HG03025 (cell line): ENCODE data around the gene NLGN1.

Experiments
- ATAC-seq: cut with Tn5 transposase; IDR thresholded peaks from one replicate; pipeline ENCODE4 v1.9.1; 2021; ENCODE audit warnings: mild to moderate bottlenecking, moderate library complexity; ENCODE audit not compliant: unreplicated experiment, low FRiP score

The NLGN1 gene

GRCh38 chr3:174035328-174035886 lies 637.9 kb downstream of the NLGN1 start:
- ATAC-seq: no peak

- ATAC-seq: no peak
Observed at GRCh38 chr3:174046311-174046710, 648.8 kb downstream of the NLGN1 start.

GRCh38 chr3:174049472-174049871 lies 651.9 kb downstream of the NLGN1 start:
- no peak for ATAC-seq

GRCh38 chr3:174051191-174051590 lies 653.6 kb downstream of the NLGN1 start:
- no peak for ATAC-seq

GRCh38 chr3:174058804-174059203 lies 661.3 kb downstream of the NLGN1 start:
- no peak for ATAC-seq

- no peak for ATAC-seq
Observed at GRCh38 chr3:174060431-174060830, 662.9 kb downstream of the NLGN1 start.

- ATAC-seq: no peak
Observed at GRCh38 chr3:174061162-174061561, 663.6 kb downstream of the NLGN1 start.

GRCh38 chr3:174061731-174062130 lies 664.2 kb downstream of the NLGN1 start:
- ATAC-seq: no peak

GRCh38 chr3:174062923-174063322 lies 665.4 kb downstream of the NLGN1 start:
- no peak for ATAC-seq

- ATAC-seq: no peak
Observed at GRCh38 chr3:174068035-174068434, 670.5 kb downstream of the NLGN1 start.

GRCh38 chr3:174072675-174073074 lies 675.1 kb downstream of the NLGN1 start:
- no peak for ATAC-seq

GRCh38 chr3:174083706-174084105 lies 686.2 kb downstream of the NLGN1 start:
- ATAC-seq: no peak

- no peak for ATAC-seq
Observed at GRCh38 chr3:174089592-174089991, 692.0 kb downstream of the NLGN1 start.

- ATAC-seq: no peak
Observed at GRCh38 chr3:174094669-174095068, 697.1 kb downstream of the NLGN1 start.

- ATAC-seq: no peak
Observed at GRCh38 chr3:174097686-174098085, 700.1 kb downstream of the NLGN1 start.

GRCh38 chr3:174098746-174099145 lies 701.2 kb downstream of the NLGN1 start:
- ATAC-seq: no peak

GRCh38 chr3:174099724-174100123 lies 702.2 kb downstream of the NLGN1 start:
- ATAC-seq: no peak

GRCh38 chr3:174100744-174101143 lies 703.2 kb downstream of the NLGN1 start:
- no peak for ATAC-seq

- ATAC-seq: peak; percentile 91
Observed at GRCh38 chr3:174101244-174101643, 703.7 kb downstream of the NLGN1 start.

- ATAC-seq: no peak
Observed at GRCh38 chr3:174102274-174102673, 704.7 kb downstream of the NLGN1 start.

- no peak for ATAC-seq
Observed at GRCh38 chr3:174102866-174103265, 705.3 kb downstream of the NLGN1 start.

- ATAC-seq: no peak
Observed at GRCh38 chr3:174110761-174111160, 713.2 kb downstream of the NLGN1 start.

GRCh38 chr3:174111776-174112175 lies 714.2 kb downstream of the NLGN1 start:
- ATAC-seq: no peak
